ENCODE data around the gene TUT4.

- TF ChIP-seq, protein P1, sequence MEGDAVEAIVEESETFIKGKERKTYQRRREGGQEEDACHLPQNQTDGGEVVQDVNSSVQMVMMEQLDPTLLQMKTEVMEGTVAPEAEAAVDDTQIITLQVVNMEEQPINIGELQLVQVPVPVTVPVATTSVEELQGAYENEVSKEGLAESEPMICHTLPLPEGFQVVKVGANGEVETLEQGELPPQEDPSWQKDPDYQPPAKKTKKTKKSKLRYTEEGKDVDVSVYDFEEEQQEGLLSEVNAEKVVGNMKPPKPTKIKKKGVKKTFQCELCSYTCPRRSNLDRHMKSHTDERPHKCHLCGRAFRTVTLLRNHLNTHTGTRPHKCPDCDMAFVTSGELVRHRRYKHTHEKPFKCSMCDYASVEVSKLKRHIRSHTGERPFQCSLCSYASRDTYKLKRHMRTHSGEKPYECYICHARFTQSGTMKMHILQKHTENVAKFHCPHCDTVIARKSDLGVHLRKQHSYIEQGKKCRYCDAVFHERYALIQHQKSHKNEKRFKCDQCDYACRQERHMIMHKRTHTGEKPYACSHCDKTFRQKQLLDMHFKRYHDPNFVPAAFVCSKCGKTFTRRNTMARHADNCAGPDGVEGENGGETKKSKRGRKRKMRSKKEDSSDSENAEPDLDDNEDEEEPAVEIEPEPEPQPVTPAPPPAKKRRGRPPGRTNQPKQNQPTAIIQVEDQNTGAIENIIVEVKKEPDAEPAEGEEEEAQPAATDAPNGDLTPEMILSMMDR (IDR thresholded peaks at IDR 0.05): no peak
- TF ChIP-seq POLR2AphosphoS5 (IDR thresholded peaks at IDR 0.05; ENCODE audit: low read depth, low read length): no peak
- no peak for TF ChIP-seq REST (IDR thresholded peaks at IDR 0.05; ENCODE audit: insufficient read depth in 1 of 2, low read depth in 2 of 2, low read length in 1 of 2)
- TF ChIP-seq TCF7L2 (IDR thresholded peaks at IDR 0.05; ENCODE audit: low read depth, low read length): no peak
- TF ChIP-seq SIN3A (IDR thresholded peaks at IDR 0.05; ENCODE audit: borderline replicate concordance, insufficient read depth, low read depth, low read length): no peak
These were observed 40.9 kb downstream of the TUT4 start for GRCh38 chr1:52511851-52512615.

All from Panc1 (cell line).